Activated CD8-positive, alpha-beta memory T cell treated with anti-CD3 and anti-CD28 coated beads for 1 hour (primary cell): ENCODE measurements around the gene CNOT10.

Experiments
- DNase-seq, 2 donors: peaks; one replicate each; pipeline ENCODE4 v3.0.0-alpha.2; 2020; ENCODE audit warnings: low read depth in 1 of 2; ENCODE audit errors: extremely low read depth in 1 of 2

Gene CNOT10

DNA sequence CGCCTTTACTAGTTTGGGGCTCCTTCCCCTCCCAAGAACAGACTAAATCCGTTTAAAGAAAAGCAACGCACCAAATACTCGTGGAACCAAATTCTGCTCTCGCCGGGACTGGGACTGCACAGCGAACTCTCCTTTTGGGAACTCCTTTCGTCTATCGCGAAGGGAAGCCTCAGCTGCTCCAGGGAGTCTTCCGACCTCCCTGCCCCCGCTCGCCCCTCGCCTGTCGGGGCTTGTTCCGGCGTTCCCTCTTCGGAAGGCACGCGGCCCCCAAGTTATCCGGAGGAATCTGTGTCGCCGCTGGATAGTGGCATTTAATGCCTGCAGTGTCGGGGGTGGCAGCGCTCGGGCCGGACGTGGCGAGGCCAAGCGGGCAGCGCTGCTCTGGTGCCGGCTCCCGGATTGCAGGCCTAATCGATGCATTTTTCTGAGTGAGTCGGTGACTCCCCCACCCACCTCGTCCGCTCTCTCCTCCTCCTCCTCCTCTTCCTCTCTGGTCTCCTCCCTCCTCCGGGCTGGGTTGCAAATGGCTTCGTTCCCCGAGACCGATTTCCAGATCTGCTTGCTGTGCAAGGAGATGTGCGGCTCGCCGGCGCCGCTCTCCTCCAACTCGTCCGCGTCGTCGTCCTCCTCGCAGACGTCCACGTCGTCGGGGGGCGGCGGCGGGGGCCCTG lies 132.7 kb downstream of the CNOT10 start, which contains the start of gene TRIM71:
Gene TRIM71, plus strand, starts transcription at position 440 of the 671 bp plus-strand sequence. Its CDS starts 84 bp downstream, at position 524.
- DNase-seq: no peak

DNA sequence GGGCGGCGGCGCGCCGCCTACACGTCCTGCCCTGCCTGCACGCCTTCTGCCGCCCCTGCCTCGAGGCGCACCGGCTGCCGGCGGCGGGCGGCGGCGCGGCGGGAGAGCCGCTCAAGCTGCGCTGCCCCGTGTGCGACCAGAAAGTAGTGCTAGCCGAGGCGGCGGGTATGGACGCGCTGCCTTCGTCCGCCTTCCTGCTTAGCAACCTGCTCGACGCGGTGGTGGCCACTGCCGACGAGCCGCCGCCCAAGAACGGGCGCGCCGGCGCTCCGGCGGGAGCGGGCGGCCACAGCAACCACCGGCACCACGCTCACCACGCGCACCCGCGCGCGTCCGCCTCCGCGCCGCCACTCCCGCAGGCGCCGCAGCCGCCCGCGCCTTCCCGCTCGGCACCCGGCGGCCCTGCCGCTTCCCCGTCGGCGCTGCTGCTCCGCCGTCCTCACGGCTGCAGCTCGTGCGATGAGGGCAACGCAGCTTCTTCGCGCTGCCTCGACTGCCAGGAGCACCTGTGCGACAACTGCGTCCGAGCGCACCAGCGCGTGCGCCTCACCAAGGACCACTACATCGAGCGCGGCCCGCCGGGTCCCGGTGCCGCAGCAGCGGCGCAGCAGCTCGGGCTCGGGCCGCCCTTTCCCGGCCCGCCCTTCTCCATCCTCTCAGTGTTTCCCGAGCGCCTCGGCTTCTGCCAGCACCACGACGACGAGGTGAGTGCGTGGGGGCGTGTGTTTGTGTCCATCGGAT lies 133.4 kb downstream of the CNOT10 start:
- no peak for DNase-seq

DNA sequence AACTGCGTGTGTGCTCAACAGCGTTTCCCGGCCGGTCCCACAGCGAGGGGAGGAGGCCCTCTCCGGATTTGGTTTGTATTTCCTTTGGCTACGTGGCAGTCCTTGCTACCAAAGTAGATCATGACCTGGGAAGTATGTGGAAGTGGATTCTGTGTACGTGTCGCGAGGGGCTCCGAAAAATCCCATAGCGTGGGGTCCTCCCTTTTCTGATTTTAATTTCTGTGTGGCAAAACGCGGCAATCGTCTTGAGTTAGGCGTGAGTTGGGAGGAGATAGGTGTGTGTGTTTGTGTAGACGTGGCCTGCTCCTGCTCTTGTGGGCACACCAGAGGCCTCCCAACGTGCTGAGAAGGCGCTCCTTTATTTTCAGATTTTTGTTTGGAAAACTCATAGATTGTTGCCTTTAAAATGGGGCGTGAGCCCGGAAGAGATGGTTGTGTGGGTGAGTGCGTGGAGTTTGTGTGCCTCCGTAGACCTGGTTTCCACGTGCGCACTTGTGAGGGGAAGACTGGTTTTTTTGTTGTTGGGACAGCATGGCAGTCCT lies 134.1 kb downstream of the CNOT10 start:
- DNase-seq: no peak

DNA sequence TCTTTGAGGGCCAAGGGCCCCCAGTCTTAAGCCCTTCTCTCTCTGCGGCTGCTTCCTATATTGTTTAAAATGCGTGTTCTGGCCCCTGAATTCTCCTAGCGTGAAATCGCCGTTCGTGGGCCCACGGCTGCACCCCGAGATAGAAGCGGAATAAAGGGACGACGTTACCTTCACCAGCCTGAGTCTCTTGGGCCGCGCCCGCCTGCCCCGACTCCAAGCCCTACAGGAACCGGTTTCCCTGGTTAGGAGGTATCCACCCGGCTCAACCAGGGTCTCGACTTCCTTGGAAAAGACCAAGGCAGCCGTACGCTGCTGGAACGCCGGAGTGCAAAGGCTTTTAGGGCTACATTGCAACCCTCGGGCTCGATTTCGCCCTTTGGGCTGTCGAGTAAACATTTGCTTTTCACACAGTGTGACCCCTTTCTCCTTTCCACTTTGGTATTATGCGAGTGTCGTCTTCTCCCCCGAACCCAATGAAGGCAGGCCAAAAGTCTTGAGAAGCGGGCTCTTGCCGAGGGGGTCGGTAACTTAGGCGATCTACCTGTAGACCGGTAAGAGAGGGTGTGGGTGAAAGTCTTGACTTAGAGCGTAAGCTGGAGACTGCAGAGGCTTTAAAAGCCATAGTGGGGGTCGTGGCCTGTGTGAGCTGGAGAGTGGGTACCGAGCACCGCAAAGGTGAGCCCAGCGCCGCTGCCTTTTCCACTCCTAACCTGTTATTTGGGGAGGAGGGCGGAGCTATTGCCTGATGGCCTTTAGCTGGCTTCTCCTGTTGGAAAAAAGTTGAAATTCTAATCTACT lies 134.8 kb downstream of the CNOT10 start:
- DNase-seq: no peak

DNA sequence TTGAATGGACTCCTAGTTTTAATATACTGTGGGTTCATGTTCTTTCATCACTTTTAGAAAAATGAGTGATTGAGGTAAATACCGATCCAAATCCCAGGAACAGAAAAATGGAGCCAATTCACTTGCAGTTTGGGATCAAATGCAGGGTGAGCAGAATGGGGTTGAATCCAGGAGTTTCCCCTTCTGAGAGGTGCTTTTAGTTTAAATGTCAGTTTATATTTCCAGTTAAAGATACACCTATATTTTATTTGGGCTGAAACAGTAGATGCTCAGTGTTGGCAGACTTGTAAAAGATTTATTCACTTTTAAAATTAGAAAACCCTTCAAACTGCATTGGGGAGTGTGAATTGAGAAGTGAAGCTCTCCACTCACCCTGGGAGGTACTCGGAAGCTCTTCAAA lies 135.4 kb downstream of the CNOT10 start:
- no peak for DNase-seq

DNA sequence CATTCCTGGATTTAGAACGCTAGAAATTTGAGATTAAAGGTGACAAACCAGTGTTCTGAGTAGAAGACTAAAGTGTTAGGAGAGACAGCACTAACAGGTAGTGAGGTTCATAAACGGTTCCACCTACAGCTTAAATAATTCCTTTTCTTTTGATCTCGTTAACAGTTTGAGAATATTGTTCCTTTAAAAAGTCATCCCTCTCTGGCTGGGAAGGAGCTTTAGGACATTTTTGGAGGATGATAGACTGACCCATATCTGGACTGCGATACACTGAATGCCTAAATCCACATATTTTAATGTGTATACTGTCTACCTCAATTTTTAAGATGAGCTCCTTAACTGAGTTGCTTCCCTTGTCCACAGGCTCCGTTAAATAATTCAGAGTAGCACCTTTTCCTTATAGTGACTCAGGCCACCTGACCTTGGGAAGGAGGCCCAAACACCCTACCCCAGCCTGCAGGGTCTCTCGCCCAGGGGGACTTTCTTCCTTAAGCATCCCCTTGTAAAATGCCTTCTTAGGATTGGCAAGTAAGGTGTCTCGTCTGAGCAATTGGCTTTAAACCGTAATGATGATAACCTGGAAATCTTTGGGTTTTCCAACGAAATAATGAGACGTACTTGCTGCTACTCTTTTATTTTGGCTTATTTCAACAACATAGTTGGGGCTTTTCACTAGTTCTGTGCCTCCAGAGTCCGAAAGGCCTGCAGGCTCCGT lies 136.1 kb downstream of the CNOT10 start:
- no peak for DNase-seq

DNA sequence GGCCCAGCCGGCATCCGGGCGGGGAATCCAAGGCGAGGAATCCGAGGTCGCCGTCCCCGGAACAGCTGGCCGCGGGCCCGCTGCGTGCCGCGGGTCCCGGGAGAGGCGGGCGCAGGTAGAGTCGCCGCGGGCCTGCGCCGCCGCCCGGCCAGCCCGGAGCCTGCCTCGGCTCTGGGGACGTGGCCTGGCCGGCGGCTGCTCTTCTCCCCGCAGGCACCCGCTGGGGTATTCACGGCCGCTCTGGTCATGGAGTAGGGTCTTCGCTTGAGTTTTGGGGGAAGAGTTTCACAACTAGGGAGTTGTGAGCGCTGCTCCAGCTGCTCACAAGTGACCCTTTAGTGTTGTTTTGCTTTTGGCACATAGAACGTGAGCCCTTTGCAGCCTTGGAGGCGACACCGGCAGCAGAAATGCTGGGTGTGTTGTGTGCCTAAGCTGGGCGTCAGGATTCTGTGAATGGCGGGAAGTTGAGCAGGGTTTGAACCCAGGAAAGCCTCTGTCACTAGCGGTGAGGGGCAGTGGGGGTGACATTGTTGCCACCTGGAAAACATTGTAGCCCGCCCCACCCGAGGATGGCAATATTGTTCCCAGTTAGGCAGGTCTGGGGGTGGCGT lies 136.8 kb downstream of the CNOT10 start:
- no peak for DNase-seq

DNA sequence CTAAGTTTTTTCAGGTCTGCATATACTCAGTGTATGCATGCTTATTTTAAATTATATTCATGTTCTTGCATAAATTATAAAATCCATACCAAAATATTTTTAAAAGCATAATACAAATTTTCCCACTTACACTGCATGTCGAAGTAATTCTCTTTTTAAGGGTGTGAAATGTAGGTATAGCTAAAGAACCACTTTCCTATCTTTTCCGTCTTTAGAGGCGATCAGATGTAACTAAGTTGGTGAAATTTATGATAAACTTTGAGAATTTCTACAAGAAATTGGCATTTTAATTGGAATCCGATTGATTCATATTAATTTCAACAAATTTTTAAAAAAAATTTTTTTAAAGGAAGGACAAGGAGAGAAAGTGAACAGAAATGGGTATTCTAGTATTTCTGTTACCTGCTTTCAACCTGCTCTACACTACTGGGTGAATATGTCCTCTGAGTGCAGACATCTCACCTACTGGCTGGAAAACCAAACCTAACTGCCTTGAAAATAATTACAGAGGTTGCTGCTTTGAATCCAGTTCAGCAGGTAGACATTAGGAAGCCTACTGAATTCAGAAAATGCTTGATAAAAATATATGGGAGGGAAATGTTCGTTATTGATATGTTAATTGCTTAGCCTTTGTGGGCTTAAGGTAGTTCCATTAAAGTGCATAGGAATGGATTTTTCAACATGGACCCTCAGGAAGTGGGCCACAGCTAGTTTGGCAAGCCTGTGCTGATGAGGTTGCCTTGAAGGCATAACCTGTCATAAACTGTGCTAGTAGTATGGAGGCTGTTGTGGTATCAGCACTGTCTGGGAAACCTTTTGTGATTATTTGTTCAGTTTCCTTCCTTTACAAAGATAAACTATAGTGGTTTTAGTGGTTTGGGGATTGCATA lies 137.9 kb downstream of the CNOT10 start:
- no peak for DNase-seq
